HG03520 (cell line): ENCODE data around the gene SUPV3L1.

ENCODE experiments used
- ATAC-seq: cut with Tn5 transposase; IDR thresholded peaks from one replicate; pipeline ENCODE4 v1.9.1; 2021; ENCODE audit warnings: mild to moderate bottlenecking, moderate library complexity; ENCODE audit not compliant: unreplicated experiment

Gene SUPV3L1

GRCh38 chr10:69254877-69255276 lies 74.8 kb downstream of the SUPV3L1 start:
- ATAC-seq, result no peak
